Fibroblast of mammary gland (primary cell): ENCODE results near the gene ARHGAP22.

Source experiments
- DNase-seq: peaks from one replicate; pipeline ENCODE4 v3.0.0-alpha.2; 2010; ENCODE audit warnings: low read depth
- H3K4me3 ChIP-seq: 2 replicates; pipeline ENCODE4 v1.5.1; 2011; ENCODE audit warnings: low read depth, mild to moderate bottlenecking, low read length, moderate library complexity; ENCODE audit not compliant: control insufficient read depth
- CTCF ChIP-seq: conservative IDR thresholded peaks from 2 replicates; pipeline ENCODE4 v1.5.1; 2011; ENCODE audit warnings: low read depth, low read length, inconsistent platforms; ENCODE audit not compliant: control insufficient read depth, insufficient read depth

Gene ARHGAP22

GRCh38 chr10:48516911-48517310, 88.0 kb downstream of the ARHGAP22 start:
- DNase-seq: no peak
- TF ChIP-seq CTCF: no peak
- no peak overlapping the region for H3K4me3 ChIP-seq

GRCh38 chr10:48514916-48515315, 90.0 kb downstream of the ARHGAP22 start:
- DNase-seq: no peak
- no peak for TF ChIP-seq CTCF
- H3K4me3 ChIP-seq: no peak overlapping the region

GRCh38 chr10:48514255-48514654, 90.6 kb downstream of the ARHGAP22 start:
- no peak for DNase-seq
- no peak for TF ChIP-seq CTCF
- H3K4me3 ChIP-seq: no peak overlapping the region

- no peak for TF ChIP-seq CTCF
- no peak for DNase-seq
- no peak overlapping the region for H3K4me3 ChIP-seq
Measured at GRCh38 chr10:48512861-48513260, 92.0 kb downstream of the ARHGAP22 start.

- TF ChIP-seq CTCF: no peak
- no peak for DNase-seq
- no peak overlapping the region for H3K4me3 ChIP-seq
Measured at GRCh38 chr10:48511875-48512231, 93.0 kb downstream of the ARHGAP22 start.

- no peak for DNase-seq
- no peak overlapping the region for H3K4me3 ChIP-seq
- no peak for TF ChIP-seq CTCF
Measured at GRCh38 chr10:48511066-48511874, 93.6 kb downstream of the ARHGAP22 start.
